Left ventricle myocardium inferior (tissue), 1 donor: Measurements from ENCODE around the gene GET3. TPM values are rescaled to one million over a fixed set of nuclear protein-coding genes. Genes with fewer than 3 reads are reported as not detected.

Source experiments
- DNase-seq: peaks from one replicate; pipeline ENCODE4 v3.0.0-alpha.2; 2020
- H3K27ac ChIP-seq: fragments of 200-600 bp; replicated peaks from 2 replicates; pipeline ENCODE4 v1.8.0; 2021
- H3K27me3 ChIP-seq: fragments of 200-600 bp; 2 replicates; pipeline ENCODE4 v1.8.0; 2021; ENCODE audit warnings: low read depth
- H3K36me3 ChIP-seq: fragments of 200-600 bp; 2 replicates; pipeline ENCODE4 v1.8.0; 2021
- H3K4me1 ChIP-seq: fragments of 200-600 bp; 2 replicates; pipeline ENCODE4 v1.8.0; 2021
- H3K4me3 ChIP-seq: fragments of 200-600 bp; 2 replicates; pipeline ENCODE4 v1.8.0; 2021; ENCODE audit warnings: mild to moderate bottlenecking, moderate library complexity
- H3K9me3 ChIP-seq: fragments of 200-600 bp; replicated peaks from 2 replicates; pipeline ENCODE4 v1.8.0; 2021
- CTCF ChIP-seq: fragments of 200-600 bp; IDR thresholded peaks from 2 replicates; pipeline ENCODE4 v1.8.0; 2021; ENCODE audit warnings: antibody characterized with exemption, mild to moderate bottlenecking, borderline replicate concordance
- intact Hi-C: fragments of 100-400 bp; cut with micrococcal nuclease; formaldehyde crosslinking; loops from one replicate; pipeline ENCODE4 v1.11.0; 2022
- total RNA-seq: library from RNA; stranded (reverse); fragmentation: NEBNext Ultra II Directional; extraction: Animal tissue kit (Norgen Biotek cat#: 25700); gene quantifications from one replicate; pipeline ENCODE4 v1.2.1, GENCODE V29; 2021
- donor health status: DM: no; HTN: yes; CAD: no; lungs with severe emphysema.

Gene GET3
- total RNA-seq, 1 donor from 2014 or later: 65.1 TPM

GRCh38 chr19:12783291-12783848 lies 46.1 kb downstream of the GET3 start:
- Histone ChIP-seq H3K27ac (peak overlapping the region; percentile 96), H3K27me3 (no peaks in the 10 kb centered on the region), H3K9me3 (no peaks in the 10 kb centered on the region), H3K36me3 (no peaks in the 10 kb centered on the region), H3K4me1 (peaks cover 84% of the 10 kb centered on the region), H3K4me3 (peak overlapping the region; percentile 69)
- intact Hi-C loops: no loop called here
- TF ChIP-seq CTCF: no peak
- DNase-seq: no peak

- peak overlapping the region; percentile 69 for H3K4me3 ChIP-seq
- peak overlapping the region; percentile 96 for H3K27ac ChIP-seq
- H3K4me1 ChIP-seq: peaks cover 84% of the 10 kb centered on the region
- no peak for TF ChIP-seq CTCF
- no peaks in the 10 kb centered on the region for H3K36me3 ChIP-seq
- intact Hi-C loops: no loop called here
- DNase-seq: peak; percentile 70
- H3K27me3 ChIP-seq: no peaks in the 10 kb centered on the region
- H3K9me3 ChIP-seq: no peaks in the 10 kb centered on the region
Observed at GRCh38 chr19:12783849-12784393, 46.6 kb downstream of the GET3 start.

- H3K4me1 ChIP-seq: peaks cover 84% of the 10 kb centered on the region
- H3K27me3 ChIP-seq: no peaks in the 10 kb centered on the region
- no peaks in the 10 kb centered on the region for H3K9me3 ChIP-seq
- peak overlapping the region; percentile 96 for H3K27ac ChIP-seq
- DNase-seq: no peak
- TF ChIP-seq CTCF: no peak
- H3K4me3 ChIP-seq: no peak overlapping the region
- H3K36me3 ChIP-seq: no peaks in the 10 kb centered on the region
- intact Hi-C loops: no loop called here
Observed at GRCh38 chr19:12784394-12784870, 47.1 kb downstream of the GET3 start.

- Histone ChIP-seq H3K27me3 (no peaks in the 10 kb centered on the region), H3K4me1 (peaks cover 81% of the 10 kb centered on the region), H3K27ac (peak overlapping the region; percentile 96), H3K36me3 (no peaks in the 10 kb centered on the region), H3K9me3 (no peaks in the 10 kb centered on the region), H3K4me3 (no peak overlapping the region)
- DNase-seq: no peak
- intact Hi-C loops: no loop called here
- no peak for TF ChIP-seq CTCF
Observed at GRCh38 chr19:12784871-12785430, 47.7 kb downstream of the GET3 start.

GRCh38 chr19:12785431-12786031 lies 48.2 kb downstream of the GET3 start:
- no peak for DNase-seq
- peaks cover 86% of the 10 kb centered on the region for H3K4me1 ChIP-seq

More at GRCh38 chr19:12785431-12786031, 48.2 kb downstream of the GET3 start:
- peak overlapping the region; percentile 96 for H3K27ac ChIP-seq
- H3K4me3 ChIP-seq: no peak overlapping the region
- no peaks in the 10 kb centered on the region for H3K9me3 ChIP-seq
- no peak for TF ChIP-seq CTCF
- no peaks in the 10 kb centered on the region for H3K36me3 ChIP-seq
- intact Hi-C loops: no loop called here
- H3K27me3 ChIP-seq: no peaks in the 10 kb centered on the region
